Thyroid gland (tissue), 4 donors: Measurements from ENCODE around the gene LGR6. TPM values are rescaled to one million over a fixed set of nuclear protein-coding genes. Genes with fewer than 3 reads are reported as not detected.

Experiments used
- DNase-seq, 2 donors: peaks; one replicate each; pipeline ENCODE4 v3.0.0-alpha.2; 2019
- H3K27ac ChIP-seq, 3 donors: fragments of 200-600 bp; sonication (generic); 1 replicate in 2 of 3; 2 replicates in 1 of 3; pipeline ENCODE4 v1.5.1; 2016 to 2019; ENCODE audit warnings: mild to moderate bottlenecking in 1 of 3, moderate library complexity in 1 of 3
- H3K27me3 ChIP-seq: fragments of 200-600 bp; sonication (generic); one replicate; pipeline ENCODE4 v1.5.1; 2019
- H3K36me3 ChIP-seq, 2 donors: fragments of 200-600 bp; sonication (generic); one replicate each; pipeline ENCODE4 v1.5.1; 2016 to 2019
- H3K4me1 ChIP-seq, 2 donors: fragments of 200-600 bp; sonication (generic); one replicate each; pipeline ENCODE4 v1.5.1; 2017 to 2019
- H3K4me3 ChIP-seq, 3 donors: fragments of 200-600 bp; sonication (generic); replicated peaks in 1 of 3; 1 replicate in 2 of 3; 2 replicates in 1 of 3; pipeline ENCODE4 v1.5.1; 2016; ENCODE audit warnings: mild to moderate bottlenecking in 1 of 3
- H3K9me3 ChIP-seq: fragments of 200-600 bp; sonication (generic); one replicate; pipeline ENCODE4 v1.5.1; 2017
- CTCF ChIP-seq, 6 experiments: fragments of 200-600 bp in 3 of 6; fragments of 450-650 bp in 3 of 6; sonication (generic) in 3 of 6; IDR thresholded peaks; one replicate each; pipeline ENCODE4 v1.5.1; 2016 to 2019; ENCODE audit warnings: antibody characterized with exemption in 6 of 6, mild to moderate bottlenecking in 2 of 6, inconsistent platforms in 1 of 6, moderate library complexity in 1 of 6
- POLR2A ChIP-seq, 2 donors: fragments of 450-650 bp; IDR thresholded peaks; one replicate each; pipeline ENCODE4 v1.6.1; 2017; ENCODE audit warnings: antibody characterized with exemption in 2 of 2, mild to moderate bottlenecking in 2 of 2, moderate library complexity in 1 of 2
- WGBS, 2 donors: methylation state at CpG; one replicate each; pipeline ENCODE4 v1.1.5; 2017; 5-methylcytosine and 5-hydroxymethylcytosine counted together
- intact Hi-C: fragments of 100-400 bp; cut with DNase I; formaldehyde crosslinking; loops from one replicate; pipeline ENCODE4 v1.15.1; 2023
- total RNA-seq, 4 donors: library from RNA; depleted of rRNA; stranded (reverse); fragments of >200 nt; gene quantifications; one replicate each; pipeline ENCODE4 v1.2.3, GENCODE V29; 2016

The LGR6 gene
- total RNA-seq, 4 donors from 2014 or later = 2.8 to 7.0 (median 4.5) TPM

DNA sequence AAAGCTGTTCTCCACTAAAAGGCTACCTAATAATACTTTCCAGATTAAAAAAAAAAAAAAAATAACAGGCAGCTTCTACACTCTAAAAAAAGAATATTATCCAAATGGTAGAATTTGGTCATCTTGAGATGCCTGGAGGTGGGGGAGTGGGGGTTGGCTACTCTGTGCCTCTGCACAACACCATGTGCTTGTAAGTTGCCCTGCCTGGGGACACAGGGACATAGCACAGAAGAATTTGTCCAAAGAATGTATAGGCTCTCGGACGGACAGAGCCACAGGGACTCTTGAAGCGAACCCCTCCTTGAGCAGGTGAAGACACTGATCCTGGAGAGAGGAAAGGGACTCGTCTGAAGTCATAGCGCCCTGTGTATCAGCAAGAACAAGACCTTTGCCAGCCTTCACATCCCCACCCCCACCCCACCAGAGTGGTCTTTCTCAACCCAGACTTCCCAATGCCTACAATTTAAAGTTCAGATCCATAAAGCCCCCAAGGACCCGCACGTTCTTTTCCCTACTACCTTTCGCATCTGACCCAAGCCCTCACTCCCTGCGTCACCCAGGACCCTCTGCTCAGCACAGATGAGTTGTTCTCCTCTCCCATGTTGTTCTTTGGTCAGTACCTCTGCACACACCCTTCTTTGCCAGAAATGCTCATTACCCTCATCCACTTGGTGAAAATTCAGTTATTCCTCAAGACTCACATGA, 72.6 kb downstream of the LGR6 start:
- Histone ChIP-seq H3K4me3 (no peak overlapping the region), H3K27me3 (no peaks in the 10 kb centered on the region), H3K27ac (no peak overlapping the region), H3K9me3 (no peaks in the 10 kb centered on the region), H3K36me3 (no peaks in the 10 kb centered on the region), H3K4me1 (peaks cover 0 to 8% of the 10 kb centered on the region in 2 donors)
- TF ChIP-seq CTCF (IDR thresholded peaks at IDR 0.05) = no peak
- TF ChIP-seq POLR2A (IDR thresholded peaks at IDR 0.05) = no peak
- intact Hi-C loops = no loop called here
- no peak for DNase-seq
- 89 to 90% methylated on average over 9 of the region's 9 CpGs for WGBS, 2 donors

- intact Hi-C loops = no loop called here
- H3K36me3 ChIP-seq = no peaks in the 10 kb centered on the region
- no peak overlapping the region for H3K4me3 ChIP-seq
- TF ChIP-seq POLR2A (IDR thresholded peaks at IDR 0.05) = no peak
- no peak for TF ChIP-seq CTCF (IDR thresholded peaks at IDR 0.05)
- 90% methylated on average over 12 to 13 of the region's 13 CpGs for WGBS, 2 donors
- H3K27me3 ChIP-seq = no peaks in the 10 kb centered on the region
- no peak overlapping the region for H3K27ac ChIP-seq
- no peaks in the 10 kb centered on the region for H3K9me3 ChIP-seq
- peaks cover 0 to 9% of the 10 kb centered on the region in 2 donors for H3K4me1 ChIP-seq
- no peak for DNase-seq
These were observed 74.4 kb downstream of the LGR6 start for GRCh38 chr1:202268032-202268431.

DNA sequence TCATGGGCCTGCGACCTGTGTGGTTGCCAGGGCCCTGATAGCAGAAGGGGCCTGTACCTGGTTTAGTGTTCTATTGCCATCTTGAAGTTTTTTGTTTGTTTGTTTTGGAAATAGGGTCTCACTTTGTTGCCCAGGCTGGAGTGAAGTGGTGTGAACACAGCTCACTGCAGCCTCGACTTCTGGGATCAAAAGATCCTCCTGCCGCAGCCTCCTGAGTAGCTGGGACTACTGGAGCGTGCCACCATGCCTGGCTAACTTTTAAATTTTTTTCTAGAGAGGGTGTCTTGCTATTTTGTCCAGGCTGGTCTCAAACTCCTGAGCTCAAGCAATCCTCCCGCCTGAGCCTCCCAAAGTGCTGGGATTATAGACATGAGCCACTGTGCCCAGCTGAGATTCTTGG, 75.2 kb downstream of the LGR6 start:
- TF ChIP-seq POLR2A (IDR thresholded peaks at IDR 0.05) (no peak), CTCF (IDR thresholded peaks at IDR 0.05) (no peak)

GRCh38 chr1:202270871-202271326, 77.3 kb downstream of the LGR6 start:
- Histone ChIP-seq H3K4me1 (peaks cover 0 to 9% of the 10 kb centered on the region in 2 donors), H3K36me3 (no peaks in the 10 kb centered on the region), H3K27me3 (no peaks in the 10 kb centered on the region), H3K27ac (no peak overlapping the region), H3K9me3 (no peaks in the 10 kb centered on the region), H3K4me3 (no peak overlapping the region)
- TF ChIP-seq CTCF (IDR thresholded peaks at IDR 0.05) (no peak), POLR2A (IDR thresholded peaks at IDR 0.05) (no peak)
- 9 to 20% methylated on average over 8 of the region's 8 CpGs for WGBS, 2 donors
- DNase-seq = peak; percentile 40 to 65
- intact Hi-C loops = no loop called here

More for the DNA sequence above, 75.2 kb downstream of the LGR6 start:
- no peak overlapping the region for H3K27ac ChIP-seq
- no peaks in the 10 kb centered on the region for H3K36me3 ChIP-seq
- 88 to 91% methylated on average over 5 of the region's 5 CpGs for WGBS, 2 donors
- H3K9me3 ChIP-seq = no peaks in the 10 kb centered on the region
- no peak overlapping the region for H3K4me3 ChIP-seq
- H3K4me1 ChIP-seq = peaks cover 0 to 9% of the 10 kb centered on the region in 2 donors
- intact Hi-C loops = no loop called here
- H3K27me3 ChIP-seq = no peaks in the 10 kb centered on the region
- no peak for DNase-seq

- no peak overlapping the region for H3K27ac ChIP-seq
These were observed 78.7 kb downstream of the LGR6 start for GRCh38 chr1:202272103-202272845.

More at GRCh38 chr1:202272103-202272845, 78.7 kb downstream of the LGR6 start:
- no peak for DNase-seq
- Histone ChIP-seq H3K27me3 (no peaks in the 10 kb centered on the region), H3K4me3 (no peak overlapping the region), H3K4me1 (peaks cover 0 to 9% of the 10 kb centered on the region in 2 donors), H3K36me3 (no peaks in the 10 kb centered on the region), H3K9me3 (no peaks in the 10 kb centered on the region)
- intact Hi-C loops = no loop called here
- no peak for TF ChIP-seq POLR2A (IDR thresholded peaks at IDR 0.05)
- WGBS, 2 donors = 89 to 94% methylated on average over 8 of the region's 8 CpGs
